HG03354 (cell line): ENCODE measurements around the gene ADCY6.

ENCODE experiments used
- ATAC-seq: cut with Tn5 transposase; IDR thresholded peaks from one replicate; pipeline ENCODE4 v1.9.1; 2021; ENCODE audit warnings: mild to moderate bottlenecking; ENCODE audit not compliant: unreplicated experiment, poor library complexity, severe bottlenecking

Gene ADCY6

GRCh38 chr12:48787791-48788523 is 932 bp downstream of the ADCY6 start:
- ATAC-seq: no peak

DNA sequence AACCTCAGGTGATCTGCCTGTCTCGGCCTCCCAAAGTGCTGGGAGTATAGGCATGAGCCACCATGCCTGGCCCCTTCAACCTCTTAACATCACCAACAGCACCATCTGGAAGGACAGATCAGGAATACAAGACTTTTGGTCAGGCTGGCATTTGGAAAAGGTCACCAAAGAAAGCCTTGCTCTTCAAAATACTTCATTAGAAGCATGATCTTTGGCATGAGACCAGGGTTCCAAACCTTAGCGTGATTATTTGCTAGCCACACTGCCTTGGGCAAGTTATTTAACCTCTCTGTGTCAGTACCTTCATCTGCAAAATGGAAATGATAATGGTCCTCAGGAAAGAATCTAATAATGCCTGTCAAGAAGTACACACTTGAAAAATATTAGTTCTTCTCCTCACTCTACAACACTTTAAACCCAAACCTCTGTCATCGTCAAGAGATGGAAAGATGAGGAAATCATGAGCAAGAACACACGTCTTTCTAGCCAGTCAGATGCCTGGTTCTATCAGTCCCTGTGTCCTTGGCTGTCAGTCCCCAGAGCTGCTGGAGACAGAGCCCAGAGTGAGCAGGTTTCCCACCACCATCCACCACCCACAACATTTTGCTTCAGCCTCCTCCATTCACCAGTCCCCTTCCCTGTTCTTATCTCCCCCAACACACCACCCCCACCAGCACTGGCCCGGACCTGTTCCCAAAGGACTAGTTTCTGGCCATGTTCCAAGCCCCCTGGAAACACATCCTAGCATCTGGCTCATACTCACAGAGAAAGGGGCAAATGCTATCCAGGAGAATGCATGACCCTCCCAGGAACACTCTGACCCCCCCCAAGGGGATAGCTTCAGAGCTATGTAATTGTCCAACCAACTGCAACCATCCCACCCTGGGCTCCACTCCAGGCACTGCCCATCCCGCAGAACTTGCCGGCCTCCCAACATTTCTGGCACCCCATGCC is 2.0 kb downstream of the ADCY6 start:
- ATAC-seq: no peak

DNA sequence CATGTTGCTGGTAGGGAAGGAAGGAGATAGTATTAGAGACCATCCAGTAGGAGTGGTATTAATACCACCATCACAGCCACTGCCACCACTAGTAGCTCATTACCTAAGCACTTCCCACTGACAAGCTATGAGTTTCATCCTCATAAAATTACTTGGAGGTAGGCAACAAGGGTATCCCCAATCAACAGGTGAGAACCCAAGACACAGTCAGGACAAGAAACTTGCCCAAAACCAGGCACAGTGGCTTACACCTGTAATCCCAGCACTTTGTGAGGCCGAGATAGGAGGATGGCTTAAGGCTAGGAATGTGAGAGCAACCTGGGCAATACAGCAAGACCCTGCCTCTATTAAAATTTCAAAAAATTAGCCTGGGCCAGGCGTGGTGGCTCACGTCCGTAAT is 5.5 kb downstream of the ADCY6 start:
- ATAC-seq: no peak

DNA sequence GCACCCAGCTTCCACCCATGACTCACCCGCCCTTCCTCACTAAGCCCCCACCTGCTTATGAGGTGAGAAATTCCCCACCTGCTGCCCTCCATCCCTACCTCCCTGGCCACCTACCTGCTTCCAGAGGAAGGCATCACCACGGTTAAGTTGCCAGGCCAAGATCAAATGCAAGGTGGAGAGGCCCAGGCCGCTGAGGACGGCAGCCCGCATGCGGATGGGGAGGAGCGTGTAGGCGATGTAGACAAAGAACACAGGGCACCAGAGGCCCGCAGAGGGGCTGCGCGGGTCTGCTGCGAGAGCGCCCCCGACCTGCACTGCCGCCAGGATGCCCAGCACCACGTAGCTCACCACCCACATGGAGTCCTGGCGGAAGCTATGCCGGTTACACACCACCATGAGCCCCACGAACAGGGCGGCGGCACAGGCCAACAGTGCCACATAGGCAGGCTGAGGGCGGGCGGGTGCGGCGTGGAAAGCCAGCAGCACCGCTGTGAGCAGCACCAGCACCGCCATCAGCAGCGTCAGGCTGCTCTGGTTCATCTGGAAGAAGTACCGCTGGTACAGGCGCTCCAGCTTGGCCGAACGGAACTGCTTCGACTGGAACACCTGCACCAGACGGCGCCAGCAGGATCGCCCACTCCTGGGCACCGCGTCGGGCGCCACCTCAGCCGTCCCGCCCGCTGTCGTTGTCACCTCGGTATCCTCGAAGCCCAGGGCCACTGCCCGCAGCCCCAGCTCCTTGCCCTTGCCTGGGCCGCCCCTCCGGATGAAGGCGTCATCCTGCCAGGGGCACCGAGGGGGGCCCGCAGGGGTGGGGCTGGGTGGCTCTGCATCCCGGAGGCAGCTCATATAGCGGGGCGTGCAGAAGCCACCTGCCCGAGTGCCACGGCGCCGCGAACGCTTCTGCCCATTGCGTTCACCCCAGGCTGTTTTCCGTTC is 6.2 kb downstream of the ADCY6 start:
- ATAC-seq: no peak

DNA sequence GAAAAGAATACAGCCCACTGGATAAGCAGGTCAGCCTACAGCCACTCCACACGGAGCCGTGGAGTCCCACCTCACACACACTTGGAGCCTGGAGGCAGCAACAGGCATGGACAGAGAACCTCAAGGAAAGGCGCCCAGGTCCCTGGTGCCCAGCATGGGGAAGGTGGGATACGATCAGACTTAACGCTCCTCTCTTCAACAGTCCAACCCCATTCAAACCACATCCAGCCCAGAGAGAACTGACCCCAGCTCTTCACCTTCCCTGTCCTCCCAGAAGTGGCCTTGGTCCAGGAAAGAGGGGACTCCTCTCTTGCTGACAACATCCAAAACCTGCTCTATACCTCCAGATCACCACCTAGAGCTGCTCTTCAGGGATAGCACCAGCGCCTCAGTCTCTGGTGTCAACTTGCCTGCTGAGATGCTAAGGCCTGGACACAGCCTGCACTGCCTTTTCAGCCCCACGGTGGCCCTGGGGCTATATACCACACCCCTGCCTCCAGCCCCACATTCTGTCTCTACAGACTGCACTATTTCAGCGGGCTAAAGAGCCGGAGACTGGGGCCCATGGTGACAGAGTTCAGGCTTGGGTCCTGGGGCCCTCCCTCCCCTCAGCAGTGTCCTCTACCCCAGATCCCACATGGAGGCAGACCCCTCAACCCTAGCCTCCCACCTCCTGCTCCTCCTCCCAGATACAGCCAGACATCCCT is 7.0 kb downstream of the ADCY6 start:
- ATAC-seq: no peak

DNA sequence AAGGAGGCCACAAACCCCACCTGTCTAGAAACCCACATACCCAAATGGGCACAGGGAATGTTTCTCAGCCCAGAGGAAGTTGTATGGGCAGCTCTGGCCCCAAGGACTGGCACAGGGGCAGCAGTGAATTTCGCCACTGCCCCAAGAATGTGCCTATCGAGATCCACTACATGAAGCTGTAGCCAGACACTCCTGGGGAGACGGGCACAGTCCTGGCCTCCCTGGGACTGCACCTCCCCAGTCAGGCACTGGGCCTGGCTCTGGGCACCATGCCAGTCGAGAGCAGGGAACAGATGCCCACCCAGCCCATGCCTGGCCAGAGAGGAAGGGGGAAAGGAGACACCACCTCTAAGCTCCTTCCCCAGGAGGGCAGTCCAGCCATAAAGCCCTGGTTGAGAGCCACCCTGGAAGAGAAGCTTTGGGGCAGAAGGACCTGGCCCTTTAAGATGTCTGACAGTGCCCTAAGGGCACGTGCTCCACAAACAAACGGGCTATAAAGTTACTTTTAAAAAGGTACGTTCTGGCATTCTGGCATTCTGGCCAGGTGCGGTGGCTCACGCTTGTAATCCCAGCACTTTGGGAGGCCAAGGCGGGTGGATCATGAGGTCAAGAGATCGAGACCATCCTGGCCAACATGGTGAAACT is 8.4 kb downstream of the ADCY6 start:
- no peak for ATAC-seq

GRCh38 chr12:48779869-48780268 is 9.0 kb downstream of the ADCY6 start:
- no peak for ATAC-seq

- no peak for ATAC-seq
These were observed 11.1 kb downstream of the ADCY6 start for GRCh38 chr12:48777501-48778400.

- no peak for ATAC-seq
These were observed 11.9 kb downstream of the ADCY6 start for GRCh38 chr12:48776956-48777355.

GRCh38 chr12:48775991-48776649 is 12.8 kb downstream of the ADCY6 start:
- ATAC-seq: no peak

DNA sequence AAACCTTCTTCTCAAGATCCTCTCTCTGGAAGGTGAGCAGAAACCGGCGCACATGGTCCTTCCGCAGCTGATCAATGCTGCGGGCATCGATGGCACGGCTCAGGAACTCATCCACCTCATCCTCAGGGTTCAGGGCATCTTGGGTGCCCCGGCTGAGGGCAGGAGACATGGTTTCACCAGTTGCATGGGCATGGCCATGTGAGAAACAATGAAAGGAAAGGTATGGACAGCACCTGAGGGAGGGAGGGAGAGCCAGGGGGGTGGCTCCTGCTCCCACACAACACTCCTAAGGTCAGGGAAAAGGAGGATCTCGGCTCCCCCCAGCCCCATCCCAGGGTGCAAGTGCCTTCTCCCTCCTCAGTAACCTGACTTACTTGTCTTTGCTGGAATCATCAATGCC is 13.6 kb downstream of the ADCY6 start:
- no peak for ATAC-seq

DNA sequence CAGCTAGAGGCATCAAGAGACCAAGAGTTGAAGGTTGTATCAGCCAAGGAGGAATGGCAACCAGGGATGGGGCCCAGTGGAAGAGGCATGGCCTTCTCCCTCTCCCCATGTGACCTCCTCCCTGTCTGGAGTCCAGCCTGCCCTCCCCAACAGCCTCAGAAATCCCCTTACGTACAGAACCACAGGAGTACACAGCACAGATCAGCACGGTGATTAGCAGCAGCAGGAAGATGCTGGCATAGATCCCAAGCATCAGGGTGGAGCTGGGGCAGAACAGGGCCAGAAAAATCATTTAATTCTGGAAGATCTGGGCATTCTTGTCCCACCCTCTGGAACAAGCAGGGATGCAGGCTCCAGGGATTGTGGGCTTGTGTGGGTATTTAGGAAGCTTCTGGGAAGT is 14.4 kb downstream of the ADCY6 start:
- no peak for ATAC-seq

DNA sequence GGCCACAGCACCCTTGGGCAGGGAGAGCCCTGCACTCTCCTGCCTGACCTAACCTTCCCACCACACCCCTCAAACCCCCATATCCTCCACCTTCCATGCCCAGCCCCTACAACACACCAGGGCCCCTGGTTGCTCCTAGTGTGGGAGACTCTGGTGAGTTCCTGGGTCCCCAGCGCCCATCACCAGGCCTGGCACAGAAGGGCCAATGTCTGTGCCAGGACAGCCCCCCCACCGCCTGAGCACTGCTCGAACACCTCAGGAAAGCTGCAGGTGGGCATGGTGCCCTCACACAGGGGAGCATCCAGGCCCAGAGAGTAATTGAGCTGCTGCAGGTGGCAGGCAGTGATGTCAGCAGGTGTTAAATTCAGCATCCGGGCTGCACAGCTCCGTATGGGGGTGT is 15.2 kb downstream of the ADCY6 start:
- no peak for ATAC-seq

DNA sequence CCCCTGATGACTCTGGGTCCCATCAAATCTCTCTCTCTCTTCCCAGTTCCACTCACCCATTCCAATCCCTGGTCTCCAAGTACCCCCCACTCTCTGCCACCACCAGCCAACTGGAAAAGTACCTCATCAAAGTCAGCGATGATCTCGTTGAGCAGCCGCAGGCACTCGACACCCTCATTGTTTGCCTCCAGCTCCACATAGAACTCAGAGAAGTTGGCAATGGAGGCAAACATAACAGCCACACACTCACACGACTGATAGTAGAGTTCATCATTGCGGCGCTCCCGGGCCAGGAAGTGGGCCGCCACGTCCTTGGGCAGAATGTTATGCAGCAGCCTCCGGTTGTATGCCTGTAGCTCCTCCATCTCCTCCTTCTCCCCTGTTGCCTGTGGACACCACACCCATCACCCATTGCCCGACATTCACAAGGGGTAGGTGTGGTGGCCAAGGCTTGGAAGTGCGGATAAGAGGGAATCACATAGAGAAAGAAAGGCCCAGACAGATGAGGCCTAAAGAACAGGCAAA is 17.2 kb downstream of the ADCY6 start:
- no peak for ATAC-seq

- ATAC-seq: no peak
These were observed 18.1 kb downstream of the ADCY6 start for GRCh38 chr12:48770756-48771155.

- no peak for ATAC-seq
These were observed 20.2 kb downstream of the ADCY6 start for GRCh38 chr12:48768736-48769135.

DNA sequence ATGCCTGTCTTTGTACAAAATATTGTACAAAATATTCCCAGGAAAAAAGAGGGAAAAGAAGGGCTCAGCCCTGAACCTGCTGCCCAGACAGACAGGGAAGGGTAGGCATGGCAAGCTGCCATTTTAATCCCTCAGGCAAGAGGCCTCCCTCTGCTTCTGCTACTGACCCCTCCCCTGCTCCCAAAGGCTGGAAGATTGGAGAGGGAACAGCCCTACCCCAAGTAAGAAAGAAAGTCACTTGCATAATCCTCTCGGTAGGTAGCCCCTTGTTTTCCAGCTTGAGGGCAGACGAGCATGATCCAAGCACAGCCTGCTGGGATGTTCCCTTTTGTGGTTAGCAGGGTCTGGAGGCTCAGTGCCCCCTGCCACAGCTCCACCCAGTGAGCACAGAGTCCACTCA is 20.7 kb downstream of the ADCY6 start:
- ATAC-seq: no peak
